SK-MEL-5 (cell line): Measurements from ENCODE around the gene TSSC4. TPM values are rescaled to one million over a fixed set of nuclear protein-coding genes. Genes with fewer than 3 reads are reported as not detected.

Experiments
- DNase-seq: peaks from one replicate; pipeline ENCODE4 v3.0.0-alpha.2; 2016; ENCODE audit warnings: low read depth, low spot score
- in situ Hi-C: cut with HindIII; loops from 2 replicates; pipeline ENCODE4 v1.10.0; 2016; ENCODE audit warnings: low sequenced_read_pairs, high pct_unique_total_duplicates, low pct_unique_long_range_greater_than_20kb
- total RNA-seq: library from RNA; depleted of rRNA; stranded (reverse); fragments of >200 nt; shearing (Covaris generic); gene quantifications from 2 replicates; pipeline ENCODE4 v1.2.3, GENCODE V29; 2014

The TSSC4 gene
- total RNA-seq, 1 experiment from 2014 or later: 43.3 TPM

GRCh38 chr11:2421996-2422395 lies 21.4 kb downstream of the TSSC4 start:
- in situ Hi-C loops: no loop called here

GRCh38 chr11:2422461-2423156 lies 22.1 kb downstream of the TSSC4 start:
- in situ Hi-C loops: no loop called here
- no peak for DNase-seq

More at GRCh38 chr11:2421996-2422395, 21.4 kb downstream of the TSSC4 start:
- DNase-seq: no peak

GRCh38 chr11:2423157-2424025 lies 22.8 kb downstream of the TSSC4 start:
- in situ Hi-C loops: no loop called here

GRCh38 chr11:2424811-2425495 lies 24.4 kb downstream of the TSSC4 start:
- DNase-seq: no peak
- in situ Hi-C loops: no loop called here

More at GRCh38 chr11:2423157-2424025, 22.8 kb downstream of the TSSC4 start:
- no peak for DNase-seq

DNA sequence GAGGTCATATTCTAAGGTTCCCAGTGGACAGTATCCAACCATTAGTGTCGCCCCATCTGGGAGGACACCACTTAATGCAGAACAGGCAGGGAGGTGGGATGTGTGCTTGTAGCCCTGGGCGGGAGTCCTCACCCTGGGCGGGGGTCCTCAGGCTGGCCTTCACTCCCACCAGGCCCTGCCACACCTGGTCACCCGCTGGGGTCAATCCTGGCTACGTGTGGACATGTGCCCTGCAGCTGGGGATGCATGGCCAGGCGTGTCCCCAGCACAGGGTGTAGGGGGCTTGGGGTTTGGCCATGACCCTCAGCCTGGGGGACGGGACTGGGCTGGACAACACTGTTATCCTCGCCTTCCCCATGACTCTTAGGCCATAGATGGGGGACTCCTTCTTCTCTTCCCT lies 25.0 kb downstream of the TSSC4 start:
- in situ Hi-C loops: no loop called here
- DNase-seq: no peak

- in situ Hi-C loops: no loop called here
- DNase-seq: no peak
Observed at GRCh38 chr11:2426221-2426620, 25.7 kb downstream of the TSSC4 start.

DNA sequence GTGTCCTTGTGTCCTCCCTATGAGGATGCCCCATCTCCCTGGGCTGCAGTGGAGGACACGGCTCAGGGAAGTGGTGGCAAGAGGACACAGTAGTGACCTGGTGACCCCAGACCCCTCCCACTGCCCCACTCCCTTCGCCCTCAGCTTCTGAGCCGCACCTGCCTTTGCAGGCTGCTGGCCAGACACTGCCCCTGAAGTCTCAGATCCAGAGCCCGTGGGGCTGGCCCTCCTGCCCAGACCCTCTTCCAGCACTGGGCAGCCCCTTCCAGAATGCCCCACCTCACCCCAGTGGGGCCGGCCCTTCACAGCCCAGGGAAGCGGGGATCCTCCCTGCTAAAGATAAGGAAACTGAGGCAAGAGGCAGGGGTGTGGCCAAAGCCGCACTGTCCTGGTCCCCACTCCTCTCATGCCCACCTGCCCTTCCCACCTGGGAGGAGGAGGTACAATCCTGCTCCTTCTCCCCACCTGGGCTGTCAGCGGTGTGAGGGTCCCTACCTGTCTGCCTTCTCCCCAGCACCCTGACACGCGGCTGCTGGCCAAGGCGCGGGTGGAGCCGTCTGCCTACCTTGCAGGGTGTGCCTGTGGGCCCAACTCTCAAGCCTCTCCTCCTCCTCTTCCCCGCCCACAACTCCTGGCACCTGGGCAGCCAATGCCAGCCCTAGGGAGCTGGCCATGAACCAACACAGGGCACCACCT lies 26.4 kb downstream of the TSSC4 start:
- in situ Hi-C loops: no loop called here
- no peak for DNase-seq

- DNase-seq: no peak
- in situ Hi-C loops: no loop called here
Observed at GRCh38 chr11:2427721-2428321, 27.3 kb downstream of the TSSC4 start.

DNA sequence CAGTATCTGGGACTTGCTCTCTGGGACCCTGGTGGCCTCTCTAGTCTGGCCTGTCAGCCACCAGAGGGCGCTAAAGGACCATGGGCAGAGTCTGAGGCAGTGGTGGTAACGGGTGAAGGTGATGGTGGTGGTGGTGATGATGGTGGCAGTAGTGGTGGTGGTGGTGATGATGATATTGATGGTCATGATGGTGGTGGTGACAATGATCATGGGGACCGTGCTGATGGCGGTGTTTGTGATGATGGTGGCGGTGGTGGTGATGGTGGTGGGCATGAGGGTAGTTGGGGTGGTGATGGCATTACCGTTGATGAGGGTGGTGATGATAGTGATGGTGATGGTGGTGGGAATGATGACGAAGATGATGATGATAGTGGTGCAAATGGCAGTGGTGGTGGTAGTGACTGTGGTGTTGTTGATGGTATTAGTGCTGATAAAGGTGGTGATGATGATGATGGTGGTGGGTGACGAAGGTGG lies 27.8 kb downstream of the TSSC4 start:
- in situ Hi-C loops: no loop called here
- DNase-seq: peak; percentile 77

GRCh38 chr11:2431395-2431794 lies 30.8 kb downstream of the TSSC4 start:
- in situ Hi-C loops: no loop called here
- DNase-seq: no peak

DNA sequence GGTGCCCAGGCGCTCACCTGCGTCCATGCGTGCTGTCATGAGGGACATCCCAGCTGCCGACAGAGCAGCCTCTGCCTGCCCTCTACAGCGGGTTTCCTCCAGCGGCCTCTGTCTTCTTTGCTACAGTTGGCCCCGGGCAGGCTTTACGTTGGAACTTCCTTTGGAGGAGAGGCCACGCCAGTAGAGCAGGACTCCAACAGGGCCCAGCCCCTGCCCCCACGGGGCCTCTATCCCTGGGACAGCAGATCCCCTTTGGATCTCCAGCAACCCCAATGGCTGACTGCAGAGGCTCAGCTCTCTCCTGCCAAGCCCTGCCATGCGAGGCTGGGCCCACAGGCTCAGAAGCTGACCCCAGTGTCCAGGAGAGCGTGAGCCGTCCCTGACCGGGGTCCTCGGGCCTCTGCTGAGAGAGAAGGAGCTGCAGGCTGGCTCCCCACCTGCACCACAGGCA lies 31.6 kb downstream of the TSSC4 start:
- no peak for DNase-seq
- in situ Hi-C loops: no loop called here

DNA sequence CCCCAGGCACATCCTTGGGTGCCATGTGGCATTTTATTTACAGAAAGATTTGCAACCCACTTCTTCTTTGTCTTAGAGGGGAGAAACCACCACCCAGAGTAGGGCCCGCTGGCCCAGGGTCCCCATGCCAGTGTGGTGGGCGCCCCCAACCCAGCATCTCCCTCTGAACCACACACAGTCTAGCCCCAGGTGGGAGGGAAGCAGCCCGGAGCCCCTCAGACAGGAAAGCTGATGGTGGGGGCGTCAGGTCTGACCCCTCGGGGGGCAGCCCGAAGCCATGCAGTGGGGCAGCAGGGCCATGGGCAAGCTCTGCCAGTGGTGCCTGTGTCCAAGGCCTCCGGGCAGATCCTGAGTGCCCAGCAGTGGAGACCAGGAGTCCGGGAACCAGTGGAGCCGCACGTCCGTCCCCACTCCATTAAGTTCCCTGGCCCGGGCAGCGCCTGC lies 32.1 kb downstream of the TSSC4 start:
- in situ Hi-C loops: no loop called here
- no peak for DNase-seq

DNA sequence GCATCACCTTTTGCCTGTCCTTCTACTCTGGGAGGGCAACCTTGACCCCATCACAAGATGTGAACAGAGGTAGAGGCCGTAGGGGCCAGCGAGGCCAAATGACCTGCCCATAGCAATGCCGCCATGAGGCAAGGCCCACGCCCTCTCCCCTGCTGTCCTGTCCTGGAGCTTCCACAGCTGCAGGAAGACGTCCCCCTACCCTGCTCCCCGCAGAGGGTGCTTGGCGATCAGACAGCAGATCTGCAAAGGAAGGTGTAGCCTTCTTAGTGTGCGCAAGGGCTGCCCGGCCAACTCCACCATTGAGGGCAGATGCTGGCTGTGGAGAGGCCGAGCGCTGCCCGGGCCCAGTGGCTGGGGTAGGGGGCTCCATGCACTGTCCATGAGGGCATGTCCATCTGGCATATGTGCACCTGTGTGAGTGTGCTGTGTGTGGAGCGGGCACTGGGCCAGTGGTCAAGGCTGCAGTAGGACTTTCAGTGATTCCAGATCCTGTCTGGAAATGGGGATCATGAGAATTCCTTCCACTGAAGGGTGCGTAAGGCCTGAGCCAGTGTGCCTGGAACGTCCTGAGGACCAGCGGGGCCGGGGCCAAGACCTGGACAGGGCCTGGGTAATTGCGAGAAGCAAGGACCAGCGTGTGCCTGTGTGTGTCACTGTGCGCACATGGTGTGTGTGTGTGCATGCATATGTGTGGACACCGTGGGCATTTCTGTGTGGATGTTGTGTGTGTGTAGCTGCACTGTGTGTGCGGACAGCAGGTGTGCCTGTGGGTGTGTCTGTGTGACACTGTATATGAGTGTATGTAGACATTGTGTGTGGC lies 32.8 kb downstream of the TSSC4 start:
- in situ Hi-C loops: no loop called here
- no peak for DNase-seq

DNA sequence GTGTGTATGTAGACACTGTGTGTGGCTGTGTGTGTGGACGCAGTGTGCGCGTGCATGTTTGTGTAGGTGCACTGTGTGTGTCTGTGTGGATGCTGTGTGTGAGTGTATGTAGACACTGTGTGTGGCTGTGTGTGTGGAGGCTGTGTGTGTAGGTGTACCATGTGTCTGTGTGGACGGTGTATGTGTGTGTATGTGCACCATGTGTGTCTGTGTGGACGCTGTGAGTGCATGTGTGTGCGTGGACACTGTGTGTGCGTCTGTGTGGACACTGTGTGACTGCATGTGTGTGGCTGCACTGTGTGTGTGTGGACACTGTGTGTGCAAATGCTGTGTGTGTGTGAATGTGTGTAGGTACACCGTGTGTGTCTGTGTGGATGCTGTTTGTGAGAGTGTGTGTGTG lies 33.5 kb downstream of the TSSC4 start:
- no peak for DNase-seq
- in situ Hi-C loops: no loop called here

DNA sequence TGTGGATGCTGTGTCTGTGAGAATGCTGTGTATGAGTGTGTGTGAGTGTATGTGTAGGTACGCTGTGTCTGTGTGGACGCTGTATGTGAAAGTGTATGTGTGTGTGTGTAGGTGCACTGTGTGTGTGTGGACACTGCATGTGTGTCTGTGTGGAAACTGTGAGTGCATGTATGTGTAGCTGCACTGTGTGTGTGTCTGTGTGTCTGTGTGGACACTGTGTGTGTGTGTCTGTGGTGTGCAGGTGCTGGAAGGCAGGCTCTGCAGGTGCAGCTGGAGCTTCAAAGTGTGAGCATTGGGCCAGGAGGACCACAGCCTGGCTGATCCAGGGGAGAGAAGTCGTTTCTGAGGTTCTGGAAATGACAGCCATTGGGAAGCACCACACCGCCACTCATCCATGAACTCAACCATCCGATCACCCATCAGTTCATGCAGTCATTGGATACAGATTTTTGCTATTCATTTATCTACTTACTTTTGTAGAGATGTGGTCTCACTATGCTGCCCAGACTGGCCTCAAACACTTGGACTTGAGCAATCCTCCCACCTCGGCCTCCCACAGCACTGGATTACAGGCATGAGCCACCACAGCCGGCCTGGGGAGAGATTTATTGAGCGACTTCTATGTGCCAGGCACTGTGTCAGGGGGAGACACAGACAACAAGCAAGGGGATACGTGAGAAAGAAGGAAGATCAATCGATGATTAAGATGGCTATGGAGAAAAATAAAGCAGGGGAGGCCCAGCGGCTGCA lies 34.1 kb downstream of the TSSC4 start:
- in situ Hi-C loops: no loop called here
- DNase-seq: no peak
